HEK293 (cell line): ENCODE data around the gene HIGD2B.

ENCODE experiments used
- CTCF ChIA-PET: fragments of 350-600 bp; formaldehyde crosslinking; extraction: SDS; loops from one replicate; lab custom pipeline; 2021; ENCODE audit warnings: antibody characterized with exemption; lab: Yijun Ruan, JAX
- POLR2A ChIA-PET: fragments of 300-600 bp; formaldehyde crosslinking; extraction: SDS; loops from one replicate; lab custom pipeline; 2020; ENCODE audit warnings: antibody characterized with exemption, inconsistent platforms; lab: Yijun Ruan, JAX
- H3K27ac ChIP-seq: fragments of 200-500 bp; sonication (Bioruptor generic); 2 replicates; pipeline ENCODE4 v1.5.1; 2014; ENCODE audit warnings: low read depth, low read length, control low read depth, inconsistent platforms; ENCODE audit errors: extremely low read depth
- H3K36me3 ChIP-seq, 2 experiments: fragments of 200-500 bp in 1 of 2; sonication (Bioruptor generic) in 1 of 2; 1 replicate in 1 of 2; 2 replicates in 1 of 2; pipeline ENCODE4 v1.5.1; 2014 to 2017; ENCODE audit warnings: inconsistent platforms in 2 of 2, low read length in 2 of 2; ENCODE audit not compliant: control insufficient read depth in 2 of 2, insufficient read depth in 1 of 2
- H3K4me1 ChIP-seq: fragments of 200-500 bp; sonication (Bioruptor generic); 2 replicates; pipeline ENCODE4 v1.5.1; 2014; ENCODE audit warnings: mild to moderate bottlenecking, low read length, inconsistent platforms; ENCODE audit not compliant: control insufficient read depth, insufficient read depth
- H3K4me3 ChIP-seq: 2 replicates; pipeline ENCODE4 v1.5.1; 2011; ENCODE audit warnings: low read depth, mild to moderate bottlenecking, control low read depth, low read length, moderate library complexity
- H3K9me3 ChIP-seq: fragments of 200-500 bp; sonication (Bioruptor generic); 2 replicates; pipeline ENCODE4 v1.5.1; 2014; ENCODE audit warnings: low read depth, low read length, inconsistent platforms; ENCODE audit not compliant: control insufficient read depth, insufficient read depth
- BCL11A ChIP-seq: fragments of 450-650 bp; formaldehyde crosslinking; IDR thresholded peaks from 2 replicates; pipeline ENCODE4 v1.5.1; 2016; ENCODE audit warnings: low read depth, missing biosample characterization, missing genetic modification characterization
- BCL6B ChIP-seq: fragments of 450-650 bp; formaldehyde crosslinking; IDR thresholded peaks from 2 replicates; pipeline ENCODE4 v1.5.1; 2017; ENCODE audit warnings: missing biosample characterization, missing genetic modification characterization
- CTCF ChIP-seq: fragments of 450-650 bp; formaldehyde crosslinking; IDR thresholded peaks from 2 replicates; pipeline ENCODE4 v1.5.1; 2016; ENCODE audit warnings: missing biosample characterization, missing genetic modification characterization
- ELK4 ChIP-seq: IDR thresholded peaks from 2 replicates; pipeline ENCODE4 v1.6.1; 2011; ENCODE audit warnings: mild to moderate bottlenecking, low read depth, low read length, borderline replicate concordance
- IKZF3 ChIP-seq: fragments of 450-650 bp; IDR thresholded peaks from 2 replicates; pipeline ENCODE4 v1.5.0; 2018; ENCODE audit warnings: missing biosample characterization, mild to moderate bottlenecking, missing genetic modification characterization, moderate library complexity
- KLF17 ChIP-seq: fragments of 450-650 bp; formaldehyde crosslinking; IDR thresholded peaks from 2 replicates; pipeline ENCODE4 v1.5.1; 2016; ENCODE audit warnings: missing biosample characterization, missing genetic modification characterization
- MZF1 ChIP-seq: fragments of 450-650 bp; formaldehyde crosslinking; IDR thresholded peaks from 2 replicates; pipeline ENCODE4 v1.5.1; 2017; ENCODE audit warnings: missing biosample characterization, missing genetic modification characterization, borderline replicate concordance
- REPIN1 ChIP-seq: fragments of 450-650 bp; formaldehyde crosslinking; IDR thresholded peaks from 2 replicates; pipeline ENCODE4 v1.5.1; 2017; ENCODE audit warnings: missing biosample characterization, missing genetic modification characterization, low read depth
- ZBTB1 ChIP-seq: fragments of 450-650 bp; formaldehyde crosslinking; IDR thresholded peaks from 2 replicates; pipeline ENCODE4 v1.5.1; 2016; ENCODE audit warnings: missing biosample characterization, missing genetic modification characterization
- ZBTB17 ChIP-seq: fragments of 450-650 bp; formaldehyde crosslinking; IDR thresholded peaks from 2 replicates; pipeline ENCODE4 v1.5.1; 2016; ENCODE audit warnings: missing biosample characterization, missing genetic modification characterization
- ZBTB44 ChIP-seq: fragments of 450-650 bp; IDR thresholded peaks from 2 replicates; pipeline ENCODE4 v1.5.1; 2018; ENCODE audit warnings: missing biosample characterization, mild to moderate bottlenecking, missing genetic modification characterization
- ZBTB49 ChIP-seq: fragments of 450-650 bp; formaldehyde crosslinking; IDR thresholded peaks from 2 replicates; pipeline ENCODE4 v1.5.1; 2016; ENCODE audit warnings: missing biosample characterization, missing genetic modification characterization, low read depth
- ZBTB8A ChIP-seq: fragments of 450-650 bp; formaldehyde crosslinking; IDR thresholded peaks from 2 replicates; pipeline ENCODE4 v1.5.1; 2016; ENCODE audit warnings: missing biosample characterization, missing genetic modification characterization
- ZNF211 ChIP-seq: fragments of 450-650 bp; formaldehyde crosslinking; IDR thresholded peaks from 2 replicates; pipeline ENCODE4 v1.5.1; 2016; ENCODE audit warnings: low read depth, missing biosample characterization, missing genetic modification characterization
- ZNF248 ChIP-seq: fragments of 450-650 bp; formaldehyde crosslinking; IDR thresholded peaks from 2 replicates; pipeline ENCODE4 v1.5.1; 2017; ENCODE audit warnings: missing biosample characterization, missing genetic modification characterization
- ZNF266 ChIP-seq: fragments of 450-650 bp; formaldehyde crosslinking; IDR thresholded peaks from 2 replicates; pipeline ENCODE4 v1.5.1; 2016; ENCODE audit warnings: missing biosample characterization, missing genetic modification characterization, low read depth
- ZNF350 ChIP-seq: fragments of 450-650 bp; formaldehyde crosslinking; IDR thresholded peaks from 2 replicates; pipeline ENCODE4 v1.5.0; 2017; ENCODE audit warnings: missing biosample characterization, mild to moderate bottlenecking, missing genetic modification characterization
- ZNF585B ChIP-seq: fragments of 450-650 bp; formaldehyde crosslinking; IDR thresholded peaks from 2 replicates; pipeline ENCODE4 v1.5.1; 2016; ENCODE audit warnings: missing biosample characterization, missing genetic modification characterization
- ZNF658 ChIP-seq: fragments of 450-650 bp; formaldehyde crosslinking; IDR thresholded peaks from 2 replicates; pipeline ENCODE4; 2016; ENCODE audit warnings: missing biosample characterization, missing genetic modification characterization
- ZNF692 ChIP-seq: fragments of 450-650 bp; formaldehyde crosslinking; IDR thresholded peaks from 2 replicates; pipeline ENCODE4 v1.5.1; 2016; ENCODE audit warnings: missing biosample characterization, missing genetic modification characterization
- ZNF707 ChIP-seq: fragments of 450-650 bp; formaldehyde crosslinking; IDR thresholded peaks from 2 replicates; pipeline ENCODE4 v1.5.1; 2016; ENCODE audit warnings: missing biosample characterization, missing genetic modification characterization
- ZNF747 ChIP-seq: fragments of 450-650 bp; formaldehyde crosslinking; IDR thresholded peaks from 2 replicates; pipeline ENCODE4 v1.5.1; 2016; ENCODE audit warnings: missing biosample characterization, missing genetic modification characterization
- ZNF792 ChIP-seq: fragments of 450-650 bp; formaldehyde crosslinking; IDR thresholded peaks from 2 replicates; pipeline ENCODE4 v1.5.1; 2016; ENCODE audit warnings: missing biosample characterization, missing genetic modification characterization
- ZSCAN5A ChIP-seq: fragments of 450-650 bp; formaldehyde crosslinking; IDR thresholded peaks from 2 replicates; pipeline ENCODE4 v1.5.1; 2016; ENCODE audit warnings: missing biosample characterization, missing genetic modification characterization

Gene HIGD2B

GRCh38 chr15:72685925-72686794, at the start of gene HIGD2B, which contains the start of gene BBS4:
HIGD2B (minus strand) TSS chr15:72686182; CDS start chr15:72676374, 9,808 bp downstream.
BBS4 (plus strand) TSS chr15:72686207; CDS start chr15:72686228, 21 bp downstream.
- H3K4me1 ChIP-seq: peaks cover 10% of the 10 kb centered on the region
- no peaks in the 10 kb centered on the region for H3K36me3 ChIP-seq
- H3K27ac ChIP-seq: peak within 1 kb of the TSS; percentile 83
- peak within 1 kb of the TSS; percentile 91 for H3K4me3 ChIP-seq
- ChIA-PET POLR2A (interaction anchor here (0.5 to 2.0 kb wide), 11 partner anchors 8 to 853 kb away, joined by 3 to 10 read pairs (median 3); partner anchors contain the start of gene PKM), CTCF (interaction anchor here (0.6 to 3.6 kb wide), 6 partner anchors 8 to 86 kb away, joined by 3 to 17 read pairs (median 4); no protein-coding TSS in a partner anchor)
- H3K9me3 ChIP-seq: no peaks in the 10 kb centered on the region
- no peak for TF ChIP-seq ZBTB49 (tag by site-specific recombination)
- TF ChIP-seq ZSCAN5A (tag by site-specific recombination): peak; percentile 43; the same call in 1 of the 2 replicates
- no peak for TF ChIP-seq ZNF707 (tag by site-specific recombination)
- peak; percentile 65 for TF ChIP-seq ZBTB8A (tag by site-specific recombination)
- TF ChIP-seq ZNF350 (tag by site-specific recombination): no peak
- no peak for TF ChIP-seq ZNF747 (tag by site-specific recombination)
- no peak for TF ChIP-seq REPIN1 (tag by site-specific recombination)
- TF ChIP-seq ZBTB44 (tag by site-specific recombination): peak; percentile 48
- 0 out of 2 replicates have a peak, but pooled peaks have one; percentile 43 for TF ChIP-seq ELK4
- TF ChIP-seq BCL11A (tag by site-specific recombination): 0 out of 2 replicates have a peak, but pooled peaks have one; percentile 42
- no peak for TF ChIP-seq BCL6B (tag by site-specific recombination)
- TF ChIP-seq ZNF266 (tag by site-specific recombination): no peak
- peak; percentile 50 for TF ChIP-seq KLF17 (tag by site-specific recombination)
- no peak for TF ChIP-seq ZNF658 (tag by site-specific recombination)
- peak; percentile 21 for TF ChIP-seq MZF1 (tag by site-specific recombination)
- peak; percentile 100 for TF ChIP-seq ZBTB17 (tag by site-specific recombination)
- no peak; the same call in 1 of the 2 replicates for TF ChIP-seq CTCF
- no peak for TF ChIP-seq ZBTB1 (tag by site-specific recombination)
- TF ChIP-seq ZNF792 (tag by site-specific recombination): no peak
- TF ChIP-seq IKZF3 (tag by site-specific recombination): peak; percentile 90
- no peak for TF ChIP-seq ZNF211 (tag by site-specific recombination)
- TF ChIP-seq ZNF585B: no peak
- no peak for TF ChIP-seq ZNF248 (tag by site-specific recombination)
- peak; percentile 19 for TF ChIP-seq ZNF692 (tag by site-specific recombination)
